A549 (cell line): ENCODE measurements around the gene PDK3.

Experiments used
- EP300 ChIP-seq, 2 experiments: fragments of >200 bp; sonication (Bioruptor Twin); formaldehyde crosslinking; IDR thresholded peaks; 2 replicates in 1 of 2; 3 replicates in 1 of 2; pipeline ENCODE4 v1.6.1; 2016 to 2017
- HEYL ChIP-seq: fragments of 250-450 bp; sonication (Bioruptor Pico); IDR thresholded peaks from 2 replicates; pipeline ENCODE4 v1.8.0; 2021; ENCODE audit warnings: mild to moderate bottlenecking, moderate library complexity
- POLR2AphosphoS2 ChIP-seq: conservative IDR thresholded peaks from 2 replicates; pipeline ENCODE4 v1.6.1; 2012; ENCODE audit warnings: low read length, improper control_type of control experiment, inconsistent platforms
- TF ChIP-seq, protein P1 (sequence below): fragments of >200 bp; sonication (Bioruptor Twin); formaldehyde crosslinking; IDR thresholded peaks from 3 replicates; pipeline ENCODE4 v1.5.1; 2016

GRCh38 chrX:24485323-24485722 is 20.2 kb downstream of the PDK3 start:
- no peak for TF ChIP-seq EP300 (IDR thresholded peaks at IDR 0.05)
- TF ChIP-seq, protein P1, sequence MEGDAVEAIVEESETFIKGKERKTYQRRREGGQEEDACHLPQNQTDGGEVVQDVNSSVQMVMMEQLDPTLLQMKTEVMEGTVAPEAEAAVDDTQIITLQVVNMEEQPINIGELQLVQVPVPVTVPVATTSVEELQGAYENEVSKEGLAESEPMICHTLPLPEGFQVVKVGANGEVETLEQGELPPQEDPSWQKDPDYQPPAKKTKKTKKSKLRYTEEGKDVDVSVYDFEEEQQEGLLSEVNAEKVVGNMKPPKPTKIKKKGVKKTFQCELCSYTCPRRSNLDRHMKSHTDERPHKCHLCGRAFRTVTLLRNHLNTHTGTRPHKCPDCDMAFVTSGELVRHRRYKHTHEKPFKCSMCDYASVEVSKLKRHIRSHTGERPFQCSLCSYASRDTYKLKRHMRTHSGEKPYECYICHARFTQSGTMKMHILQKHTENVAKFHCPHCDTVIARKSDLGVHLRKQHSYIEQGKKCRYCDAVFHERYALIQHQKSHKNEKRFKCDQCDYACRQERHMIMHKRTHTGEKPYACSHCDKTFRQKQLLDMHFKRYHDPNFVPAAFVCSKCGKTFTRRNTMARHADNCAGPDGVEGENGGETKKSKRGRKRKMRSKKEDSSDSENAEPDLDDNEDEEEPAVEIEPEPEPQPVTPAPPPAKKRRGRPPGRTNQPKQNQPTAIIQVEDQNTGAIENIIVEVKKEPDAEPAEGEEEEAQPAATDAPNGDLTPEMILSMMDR: no peak
- TF ChIP-seq POLR2AphosphoS2: no peak
- TF ChIP-seq HEYL (CRISPR knock-in tag): no peak
